RWPE1 (cell line): ENCODE data around the gene DCUN1D2.
"Not testable (repeated sequence)": the region's sequence is repeated elsewhere in the genome, so short reads cannot be mapped to it uniquely, and the experiment has no call there.

Experiments used
- CTCF ChIA-PET: fragments of 350-600 bp; sonication (Branson Sonifier 250); formaldehyde crosslinking; extraction: SDS; loops from one replicate; lab custom pipeline; 2021; lab: Yijun Ruan, JAX
- POLR2A ChIA-PET: fragments of 400-600 bp; formaldehyde crosslinking; extraction: SDS; loops from one replicate; lab custom pipeline; 2020; ENCODE audit warnings: antibody characterized with exemption; ENCODE audit not compliant: low non-redundant PET; lab: Yijun Ruan, JAX
- DNase-seq: peaks from one replicate; pipeline ENCODE4 v3.0.0; 2012; ENCODE audit warnings: low spot score
- H3K27ac ChIP-seq: fragments of 450-650 bp; 2 replicates; pipeline ENCODE4 v1.5.1; 2017
- TF ChIP-seq, protein P1 (sequence below): fragments of 450-650 bp; conservative IDR thresholded peaks from 2 replicates; pipeline ENCODE4 v1.5.1; 2017; ENCODE audit warnings: low read depth, mild to moderate bottlenecking

DCUN1D2 gene

DNA sequence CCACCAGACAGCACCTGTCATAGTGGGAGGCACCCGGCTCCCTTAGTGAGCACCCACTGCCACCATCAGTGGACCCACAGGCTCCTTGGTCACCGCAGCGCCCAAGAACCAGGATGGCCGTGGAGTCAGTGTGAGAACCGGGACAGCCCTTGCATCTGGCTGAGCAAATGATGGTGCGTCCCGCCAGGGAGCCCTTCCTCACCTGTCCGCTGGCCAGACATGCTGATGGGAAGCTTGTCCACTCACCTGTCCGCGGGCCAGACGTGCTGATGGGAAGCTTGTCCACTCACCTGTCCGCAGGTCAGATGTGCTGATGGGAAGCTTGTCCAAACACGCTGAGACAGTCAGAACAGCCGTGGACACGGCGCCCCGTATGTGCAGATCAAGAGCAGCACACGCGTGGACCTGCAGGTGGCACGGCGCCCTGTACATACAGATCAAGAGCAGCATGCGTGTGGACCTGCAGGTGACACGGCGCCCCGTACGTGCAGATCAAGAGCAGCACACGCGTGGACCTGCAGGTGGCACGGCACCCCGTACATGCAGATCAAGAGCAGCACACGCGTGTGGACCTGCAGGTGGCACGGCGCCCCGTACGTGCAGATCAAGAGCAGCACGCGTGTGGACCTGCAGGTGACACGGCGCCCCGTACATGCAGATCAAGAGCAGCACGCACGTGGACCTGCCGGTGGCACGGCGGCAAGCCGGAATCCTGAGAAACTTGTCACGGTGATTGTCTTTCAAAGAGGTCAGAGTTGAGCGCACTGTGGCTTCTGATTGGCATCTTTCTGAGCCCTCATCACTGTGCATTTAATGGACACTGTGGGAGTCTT, 40.7 kb upstream of the DCUN1D2 start:
- CTCF ChIA-PET, result no interaction called here
- POLR2A ChIA-PET, result no interaction called here
- no peak for DNase-seq
- TF ChIP-seq, protein P1, sequence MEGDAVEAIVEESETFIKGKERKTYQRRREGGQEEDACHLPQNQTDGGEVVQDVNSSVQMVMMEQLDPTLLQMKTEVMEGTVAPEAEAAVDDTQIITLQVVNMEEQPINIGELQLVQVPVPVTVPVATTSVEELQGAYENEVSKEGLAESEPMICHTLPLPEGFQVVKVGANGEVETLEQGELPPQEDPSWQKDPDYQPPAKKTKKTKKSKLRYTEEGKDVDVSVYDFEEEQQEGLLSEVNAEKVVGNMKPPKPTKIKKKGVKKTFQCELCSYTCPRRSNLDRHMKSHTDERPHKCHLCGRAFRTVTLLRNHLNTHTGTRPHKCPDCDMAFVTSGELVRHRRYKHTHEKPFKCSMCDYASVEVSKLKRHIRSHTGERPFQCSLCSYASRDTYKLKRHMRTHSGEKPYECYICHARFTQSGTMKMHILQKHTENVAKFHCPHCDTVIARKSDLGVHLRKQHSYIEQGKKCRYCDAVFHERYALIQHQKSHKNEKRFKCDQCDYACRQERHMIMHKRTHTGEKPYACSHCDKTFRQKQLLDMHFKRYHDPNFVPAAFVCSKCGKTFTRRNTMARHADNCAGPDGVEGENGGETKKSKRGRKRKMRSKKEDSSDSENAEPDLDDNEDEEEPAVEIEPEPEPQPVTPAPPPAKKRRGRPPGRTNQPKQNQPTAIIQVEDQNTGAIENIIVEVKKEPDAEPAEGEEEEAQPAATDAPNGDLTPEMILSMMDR, result no peak
- no peak overlapping the region for H3K27ac ChIP-seq

DNA sequence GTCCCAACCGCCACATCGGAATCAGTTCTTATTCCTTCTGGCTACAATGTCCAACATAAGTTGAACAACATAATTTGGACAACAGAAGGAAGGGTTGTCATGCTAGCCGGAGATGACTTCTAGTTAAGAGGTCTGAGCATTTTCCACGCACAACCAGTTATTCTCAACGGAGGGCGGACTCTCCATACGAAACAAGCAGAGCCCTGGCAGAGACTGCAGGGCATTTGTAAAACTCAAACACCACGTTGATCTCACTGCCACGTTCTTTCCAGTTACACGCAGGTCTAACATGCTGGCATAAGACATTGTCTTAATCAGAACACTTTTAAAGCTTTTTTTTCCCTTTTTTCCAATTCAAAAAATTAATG, 38.3 kb upstream of the DCUN1D2 start:
- ChIA-PET POLR2A (no interaction called here), CTCF (no interaction called here)
- TF ChIP-seq, protein P1, result no peak
- no peak overlapping the region for H3K27ac ChIP-seq
- no peak for DNase-seq

DNA sequence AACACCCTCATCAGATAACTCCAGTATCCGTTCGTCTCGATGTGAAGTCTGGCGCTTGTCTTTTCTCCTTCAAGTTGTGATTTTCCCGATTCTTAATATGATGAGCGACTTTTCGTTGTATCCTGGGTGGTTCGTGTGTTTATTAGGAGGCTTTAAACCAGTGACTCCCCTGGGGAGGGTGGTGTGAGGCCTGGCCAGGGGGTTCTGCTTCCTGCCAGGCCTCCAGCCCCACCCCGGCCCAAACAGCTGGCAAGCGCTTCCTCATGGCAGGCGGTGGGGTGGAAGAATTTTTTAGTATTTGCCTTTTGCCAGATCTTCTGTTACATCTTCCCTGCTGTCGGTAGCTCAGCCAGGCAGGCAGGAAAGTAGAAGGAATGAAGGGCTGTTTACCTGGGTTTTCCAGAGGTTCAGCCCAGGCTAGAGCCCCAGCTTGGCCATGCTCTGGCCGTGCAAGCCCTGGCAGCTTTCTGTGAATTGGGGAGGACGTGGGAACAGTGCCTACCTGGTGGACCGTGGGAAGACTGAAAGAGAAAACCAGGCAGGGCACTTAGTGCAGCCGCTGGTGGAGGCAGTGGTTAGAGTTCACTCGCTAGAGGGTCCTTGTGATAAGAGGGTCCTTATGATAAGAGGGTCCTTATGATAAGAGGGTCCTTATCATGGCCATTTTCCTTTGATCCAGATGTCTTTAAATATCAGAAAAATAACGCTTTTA, 37.7 kb upstream of the DCUN1D2 start:
- CTCF ChIA-PET, result interaction anchor here (0.6 kb wide), 1 partner anchor 368 kb away, joined by 3 read pairs; no protein-coding TSS in a partner anchor
- no peak overlapping the region for H3K27ac ChIP-seq
- DNase-seq, result no peak
- TF ChIP-seq, protein P1, result no peak
- POLR2A ChIA-PET, result no interaction called here

GRCh38 chr13:113527272-113527958, 36.9 kb upstream of the DCUN1D2 start:
- ChIA-PET CTCF (no interaction called here), POLR2A (no interaction called here)
- TF ChIP-seq, protein P1, result no peak
- DNase-seq, result no peak
- H3K27ac ChIP-seq, result no peak overlapping the region

DNA sequence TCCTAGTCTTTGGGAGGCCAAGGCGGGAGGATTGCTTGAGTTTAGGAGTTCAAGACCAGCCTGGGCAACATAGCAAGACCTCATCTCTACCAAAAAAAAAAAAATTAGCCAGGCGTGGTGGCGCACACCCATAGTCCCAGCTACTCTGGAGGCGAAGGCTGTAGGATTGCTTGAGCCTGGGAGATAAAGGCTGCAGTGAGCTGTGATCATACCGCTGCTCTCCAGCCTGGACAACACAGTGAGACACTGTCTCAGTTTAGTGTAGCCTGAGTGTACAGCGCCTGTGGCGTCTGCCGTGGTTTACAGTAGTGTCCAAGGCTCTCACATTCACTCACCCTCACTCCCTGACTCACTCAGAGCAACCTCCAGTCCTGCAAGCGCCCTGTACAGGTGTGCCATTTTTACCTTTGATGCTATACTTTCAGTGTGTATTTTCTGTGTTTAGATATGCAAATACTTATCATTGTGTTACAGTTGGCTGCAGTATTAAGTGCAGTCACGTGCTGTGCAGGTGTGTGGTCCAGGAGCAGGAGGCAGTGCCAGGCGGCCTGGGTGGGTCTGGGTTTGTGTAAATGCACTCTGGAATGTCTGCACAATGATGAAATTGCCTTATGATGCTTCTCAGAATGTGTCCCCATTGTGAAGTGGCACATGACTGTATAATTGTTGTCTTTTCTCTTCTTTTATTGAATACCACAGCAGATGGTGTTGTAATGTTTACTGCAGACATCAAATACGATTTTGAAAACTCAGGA, 36.1 kb upstream of the DCUN1D2 start:
- ChIA-PET CTCF (no interaction called here), POLR2A (no interaction called here)
- DNase-seq, result no peak
- TF ChIP-seq, protein P1, result no peak
- H3K27ac ChIP-seq, result no peak overlapping the region

GRCh38 chr13:113522438-113522837, 31.9 kb upstream of the DCUN1D2 start:
- H3K27ac ChIP-seq, POLR2A ChIA-PET, DNase-seq, CTCF ChIA-PET: not testable (repeated sequence)
